ENCODE results near the gene CDKN1A.

- TF ChIP-seq CTCF (IDR thresholded peaks at IDR 0.05), result no peak
- TF ChIP-seq POLR2A (IDR thresholded peaks at IDR 0.05), result no peak
These were observed 25.5 kb downstream of the CDKN1A start for GRCh38 chr6:36703982-36704381.

Measured in lower leg skin (tissue), 3 donors.